GM18519 (cell line): ENCODE measurements around the gene MAP7.

ENCODE experiments used
- ATAC-seq: cut with Tn5 transposase; IDR thresholded peaks from one replicate; pipeline ENCODE4 v1.9.1; 2021; ENCODE audit warnings: mild to moderate bottlenecking, moderate library complexity; ENCODE audit not compliant: unreplicated experiment, low FRiP score

Gene MAP7

GRCh38 chr6:136566007-136566487 lies 15.8 kb upstream of the MAP7 start:
- ATAC-seq = no peak

- no peak for ATAC-seq
Measured at GRCh38 chr6:136564180-136564579, 14.0 kb upstream of the MAP7 start.

GRCh38 chr6:136563386-136564152 lies 13.3 kb upstream of the MAP7 start:
- no peak for ATAC-seq

GRCh38 chr6:136562211-136562610 lies 12.0 kb upstream of the MAP7 start:
- no peak for ATAC-seq

- no peak for ATAC-seq
Measured at GRCh38 chr6:136553166-136553787, 3.1 kb upstream of the MAP7 start.

- ATAC-seq = no peak
Measured at GRCh38 chr6:136552054-136552453, 1.8 kb upstream of the MAP7 start.

- no peak for ATAC-seq
Measured at GRCh38 chr6:136551103-136551502, 881 bp upstream of the MAP7 start.

GRCh38 chr6:136550045-136550329 lies 235 bp downstream of the MAP7 start:
- peak; percentile 34 for ATAC-seq

GRCh38 chr6:136549300-136550044 lies 750 bp downstream of the MAP7 start:
- ATAC-seq = no peak

GRCh38 chr6:136548582-136549299 lies 1.5 kb downstream of the MAP7 start:
- no peak for ATAC-seq

GRCh38 chr6:136547871-136548270 lies 2.4 kb downstream of the MAP7 start:
- ATAC-seq = no peak

- ATAC-seq = no peak
Measured at GRCh38 chr6:136547336-136547735, 2.9 kb downstream of the MAP7 start.

- ATAC-seq = no peak
Measured at GRCh38 chr6:136546331-136546730, 3.9 kb downstream of the MAP7 start.

GRCh38 chr6:136544326-136544725 lies 5.9 kb downstream of the MAP7 start:
- no peak for ATAC-seq

GRCh38 chr6:136541395-136541794 lies 8.8 kb downstream of the MAP7 start:
- no peak for ATAC-seq

- no peak for ATAC-seq
Measured at GRCh38 chr6:136539967-136540652, 10.1 kb downstream of the MAP7 start.

GRCh38 chr6:136538836-136539235 lies 11.4 kb downstream of the MAP7 start:
- ATAC-seq = no peak

GRCh38 chr6:136535880-136536650 lies 14.2 kb downstream of the MAP7 start:
- ATAC-seq = no peak

- no peak for ATAC-seq
Measured at GRCh38 chr6:136535017-136535765, 15.0 kb downstream of the MAP7 start.
